WTC11 (cell line): ENCODE results near the gene FBP1.

Experiments used
- ATF1 ChIP-seq: sonication (generic); formaldehyde crosslinking; IDR thresholded peaks from 2 replicates; pipeline ENCODE4 v1.8.1; 2023; ENCODE audit warnings: mild to moderate bottlenecking, moderate library complexity, missing genetic modification reagents
- CTCF ChIP-seq: fragments of 200-600 bp; IDR thresholded peaks from 2 replicates; pipeline ENCODE4 v1.8.0; 2022; ENCODE audit warnings: antibody characterized with exemption
- E2F4 ChIP-seq: sonication (generic); formaldehyde crosslinking; IDR thresholded peaks from 2 replicates; pipeline ENCODE4 v1.8.1; 2022; ENCODE audit warnings: low read depth, mild to moderate bottlenecking, moderate library complexity, missing genetic modification reagents, borderline replicate concordance
- GTF2I ChIP-seq: fragments of 250-450 bp; sonication (Bioruptor Pico); conservative IDR thresholded peaks from 2 replicates; pipeline ENCODE4 v1.4.0; 2021; ENCODE audit warnings: mild to moderate bottlenecking
- MAX ChIP-seq: sonication (generic); formaldehyde crosslinking; IDR thresholded peaks from 2 replicates; pipeline ENCODE4 v1.8.0; 2022; ENCODE audit warnings: mild to moderate bottlenecking, missing genetic modification reagents
- ZNF512 ChIP-seq: sonication (generic); formaldehyde crosslinking; IDR thresholded peaks from 2 replicates; pipeline ENCODE4 v1.8.1; 2022; ENCODE audit warnings: missing genetic modification reagents, borderline replicate concordance
- TF ChIP-seq, protein P1 (sequence below): sonication (generic); formaldehyde crosslinking; IDR thresholded peaks from 2 replicates; pipeline ENCODE4 v1.8.1; 2022; ENCODE audit warnings: mild to moderate bottlenecking, moderate library complexity, missing genetic modification reagents

GRCh38 chr9:94606646-94607422 lies 32.5 kb downstream of the FBP1 start:
- TF ChIP-seq, protein P1, sequence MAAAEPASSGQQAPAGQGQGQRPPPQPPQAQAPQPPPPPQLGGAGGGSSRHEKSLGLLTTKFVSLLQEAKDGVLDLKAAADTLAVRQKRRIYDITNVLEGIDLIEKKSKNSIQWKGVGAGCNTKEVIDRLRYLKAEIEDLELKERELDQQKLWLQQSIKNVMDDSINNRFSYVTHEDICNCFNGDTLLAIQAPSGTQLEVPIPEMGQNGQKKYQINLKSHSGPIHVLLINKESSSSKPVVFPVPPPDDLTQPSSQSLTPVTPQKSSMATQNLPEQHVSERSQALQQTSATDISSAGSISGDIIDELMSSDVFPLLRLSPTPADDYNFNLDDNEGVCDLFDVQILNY (CRISPR knock-in tag): no peak
- no peak for TF ChIP-seq MAX (CRISPR knock-in tag)
- no peak for TF ChIP-seq CTCF
- TF ChIP-seq ATF1: no peak
- no peak for TF ChIP-seq ZNF512 (CRISPR knock-in tag)
- no peak for TF ChIP-seq GTF2I (CRISPR knock-in tag)
- no peak for TF ChIP-seq E2F4 (CRISPR knock-in tag)
